H1 (cell line): ENCODE data around the gene CDC42SE2. TPM values are rescaled to one million over a fixed set of nuclear protein-coding genes. Genes with fewer than 3 reads are reported as not detected.

Experiments used
- CTCF ChIA-PET: fragments of 300-600 bp; sonication (Branson Sonifier 250); formaldehyde crosslinking; loops from one replicate; lab custom pipeline; 2021; ENCODE audit not compliant: partially characterized antibody; lab: Charles Lee
- POLR2A ChIA-PET: fragments of 300-600 bp; sonication (Branson Sonifier 250); formaldehyde crosslinking; loops from one replicate; lab custom pipeline; 2021; ENCODE audit warnings: inconsistent platforms; ENCODE audit not compliant: partially characterized antibody; lab: Charles Lee
- DNase-seq, 2 experiments: peaks; one replicate each; pipeline versions ENCODE4 v3.0.0 to v3.0.0-alpha.2; 2010 to 2022; ENCODE audit warnings: low spot score in 2 of 2, low read depth in 1 of 2, mixed read lengths in 1 of 2
- FAIRE-seq: peaks from 2 replicates; lab custom pipeline; 2011; peaks lifted over from hg19 to GRCh38; lab: Jason Lieb, UNC
- H2AFZ ChIP-seq: 2 replicates; pipeline ENCODE4 v1.8.1; 2012; ENCODE audit warnings: low read length, inconsistent platforms
- H2AK5ac ChIP-seq: 2 replicates; pipeline ENCODE4 v1.6.1; 2013; ENCODE audit warnings: low read depth, low read length
- H2BK120ac ChIP-seq: replicated peaks from 2 replicates; pipeline ENCODE3; 2013; ENCODE audit warnings: low read depth, low read length, inconsistent platforms
- H2BK12ac ChIP-seq: 2 replicates; pipeline ENCODE4 v1.6.1; 2013; ENCODE audit warnings: low read depth, low read length
- H2BK15ac ChIP-seq: 2 replicates; pipeline ENCODE4 v1.6.1; 2013; ENCODE audit warnings: low read length
- H2BK20ac ChIP-seq: 2 replicates; pipeline ENCODE4 v1.6.1; 2013; ENCODE audit warnings: low read length
- H2BK5ac ChIP-seq: 2 replicates; pipeline ENCODE4 v1.6.1; 2013; ENCODE audit warnings: low read depth, low read length
- H3K14ac ChIP-seq: 2 replicates; pipeline ENCODE4 v1.6.1; 2013; ENCODE audit warnings: inconsistent platforms; ENCODE audit not compliant: insufficient read length
- H3K18ac ChIP-seq: 2 replicates; pipeline ENCODE4 v1.6.1; 2013; ENCODE audit warnings: low read length; ENCODE audit errors: extremely low read depth
- H3K23ac ChIP-seq: 2 replicates; pipeline ENCODE4 v1.6.1; 2013; ENCODE audit warnings: inconsistent platforms; ENCODE audit not compliant: insufficient read length
- H3K23me2 ChIP-seq: 2 replicates; pipeline ENCODE4 v1.6.1; 2013; ENCODE audit warnings: low read depth, low read length
- H3K27ac ChIP-seq: 2 replicates; pipeline ENCODE4 v1.6.1; 2011; ENCODE audit warnings: low read depth, low read length, inconsistent platforms
- H3K27me3 ChIP-seq, 4 experiments: replicated peaks in 1 of 4; 1 replicate in 1 of 4; 2 replicates in 3 of 4; pipeline versions ENCODE4 v1.6.1 to v1.8.1; 2011 to 2013; ENCODE audit warnings: low read length in 3 of 4, mild to moderate bottlenecking in 3 of 4, inconsistent platforms in 2 of 4, mixed read lengths in 2 of 4, moderate library complexity in 1 of 4; ENCODE audit not compliant: control insufficient read depth in 3 of 4, insufficient read depth in 3 of 4; ENCODE audit errors: extremely low read depth in 1 of 4
- H3K36me3 ChIP-seq, 4 experiments: 2 replicates each; pipeline versions ENCODE4 v1.6.1 to v1.8.1; 2011 to 2013; ENCODE audit warnings: mild to moderate bottlenecking in 4 of 4, low read length in 3 of 4, moderate library complexity in 2 of 4, control low read depth in 1 of 4, inconsistent platforms in 1 of 4; ENCODE audit not compliant: insufficient read depth in 4 of 4, control insufficient read depth in 2 of 4
- H3K4ac ChIP-seq: replicated peaks from 2 replicates; pipeline ENCODE3; 2013; ENCODE audit warnings: low read length, low read depth, mixed read lengths, inconsistent platforms; ENCODE audit not compliant: insufficient read length
- H3K4me1 ChIP-seq, 4 experiments: replicated peaks in 1 of 4; 1 replicate in 1 of 4; 2 replicates in 3 of 4; pipeline versions ENCODE4 v1.6.1 to v1.8.1; 2011 to 2013; ENCODE audit warnings: low read length in 3 of 4, inconsistent platforms in 2 of 4, mixed read lengths in 1 of 4; ENCODE audit not compliant: insufficient read depth in 4 of 4, control insufficient read depth in 3 of 4
- H3K4me2 ChIP-seq, 2 experiments: 2 replicates each; pipeline versions ENCODE4 v1.6.1 to v1.8.1; 2011 to 2013; ENCODE audit warnings: low read depth in 2 of 2, low read length in 2 of 2, control low read depth in 1 of 2, inconsistent platforms in 1 of 2, mild to moderate bottlenecking in 1 of 2; ENCODE audit not compliant: insufficient read depth in 1 of 2
- H3K4me3 ChIP-seq, 4 experiments: fragments of 200-600, 300-600 bp in 1 of 4; sonication (generic), shearing (Covaris generic), sonication (Bioruptor Twin) in 1 of 4; 2 replicates each; pipeline versions ENCODE4 v1.5.1 to v1.8.1; 2011 to 2016; ENCODE audit warnings: low read length in 4 of 4, low read depth in 3 of 4, control low read depth in 2 of 4, inconsistent platforms in 2 of 4, mild to moderate bottlenecking in 2 of 4, mixed read lengths in 1 of 4, moderate library complexity in 1 of 4; ENCODE audit not compliant: insufficient read depth in 2 of 4; ENCODE audit errors: extremely low read depth in 1 of 4
- H3K56ac ChIP-seq: replicated peaks from 2 replicates; pipeline ENCODE3; 2013; ENCODE audit warnings: low read depth, mild to moderate bottlenecking, mixed read lengths, low read length, inconsistent platforms; ENCODE audit not compliant: insufficient read length
- H3K79me1 ChIP-seq: 2 replicates; pipeline ENCODE4 v1.6.1; 2013; ENCODE audit warnings: low read depth, low read length, control low read depth
- H3K79me2 ChIP-seq, 2 experiments: 2 replicates each; pipeline versions ENCODE4 v1.6.1 to v1.8.1; 2012 to 2013; ENCODE audit warnings: low read length in 2 of 2, mild to moderate bottlenecking in 2 of 2, inconsistent platforms in 1 of 2; ENCODE audit not compliant: insufficient read depth in 2 of 2, control insufficient read depth in 1 of 2
- H3K9ac ChIP-seq, 4 experiments: replicated peaks in 1 of 4; 1 replicate in 1 of 4; 2 replicates in 3 of 4; pipeline versions ENCODE4 v1.6.1 to v1.8.1; 2011 to 2013; ENCODE audit warnings: low read depth in 3 of 4, low read length in 3 of 4, control low read depth in 2 of 4, mild to moderate bottlenecking in 2 of 4, moderate library complexity in 2 of 4, inconsistent platforms in 1 of 4; ENCODE audit errors: extremely low read depth in 1 of 4
- H3K9me3 ChIP-seq, 2 experiments: 2 replicates each; pipeline versions ENCODE4 v1.6.1 to v1.8.1; 2012 to 2013; ENCODE audit warnings: mild to moderate bottlenecking in 2 of 2, moderate library complexity in 2 of 2, control low read depth in 1 of 2, inconsistent platforms in 1 of 2, low read depth in 1 of 2, low read length in 1 of 2, mixed read lengths in 1 of 2; ENCODE audit not compliant: insufficient read depth in 2 of 2
- H4K20me1 ChIP-seq, 2 experiments: replicated peaks in 1 of 2; 2 replicates each; pipeline versions ENCODE3 to v1.8.1; 2011 to 2013; ENCODE audit warnings: inconsistent platforms in 2 of 2, low read length in 2 of 2, mild to moderate bottlenecking in 1 of 2; ENCODE audit not compliant: insufficient read depth in 2 of 2, control insufficient read depth in 1 of 2
- H4K5ac ChIP-seq: 2 replicates; pipeline ENCODE4 v1.6.1; 2013; ENCODE audit warnings: low read length, low read depth, mixed read lengths, inconsistent platforms; ENCODE audit not compliant: insufficient read length
- H4K8ac ChIP-seq: 2 replicates; pipeline ENCODE4 v1.8.0; 2013; ENCODE audit warnings: mild to moderate bottlenecking, moderate library complexity, low read length, inconsistent platforms; ENCODE audit not compliant: insufficient read depth; ENCODE audit errors: extremely low read depth
- H4K91ac ChIP-seq: replicated peaks from 2 replicates; pipeline ENCODE3; 2013; ENCODE audit warnings: low read length, mixed read lengths, inconsistent platforms; ENCODE audit not compliant: insufficient read length
- ATF3 ChIP-seq: IDR thresholded peaks from 2 replicates; pipeline ENCODE4 v1.6.1; 2011; ENCODE audit warnings: low read depth, mild to moderate bottlenecking, low read length; ENCODE audit not compliant: insufficient read depth
- POLR2A ChIP-seq, 2 experiments: IDR thresholded peaks; 1 replicate in 1 of 2; 2 replicates in 1 of 2; pipeline ENCODE4 v1.6.1; 2011; ENCODE audit warnings: low read depth in 2 of 2, low read length in 2 of 2, mild to moderate bottlenecking in 2 of 2; ENCODE audit errors: control extremely low read depth in 1 of 2
- SRF ChIP-seq: IDR thresholded peaks from 2 replicates; pipeline ENCODE4 v1.6.1; 2011; ENCODE audit warnings: mild to moderate bottlenecking, low read depth, low read length, moderate library complexity
- TBP ChIP-seq: IDR thresholded peaks from 2 replicates; pipeline ENCODE4 v1.6.1; 2011; ENCODE audit warnings: low read depth, low read length, improper control_type of control experiment
- WGBS, 2 experiments: shearing (Covaris generic) in 1 of 2; methylation state at CpG; one replicate each; pipeline versions ENCODE4 v1.1.6 to v1.1.7; 2013 to 2015; ENCODE audit warnings: low lambda C conversion rate in 2 of 2, mixed read lengths in 2 of 2, inconsistent platforms in 1 of 2, low coverage in 1 of 2, missing lambda C conversion rate in 1 of 2; ENCODE audit not compliant: insufficient replicate concordance in 2 of 2, insufficient coverage in 1 of 2, insufficient read length in 1 of 2; ENCODE audit errors: extremely low coverage in 1 of 2, missing lambda C conversion rate in 1 of 2; 5-methylcytosine and 5-hydroxymethylcytosine counted together
- polyA plus RNA-seq, 7 experiments: library from polyadenylated mRNA; depleted of rRNA in 3 of 7; stranded (reverse) in 5 of 7; unstranded in 2 of 7; fragments of >200 nt in 5 of 7; fragments of 200-250 nt in 2 of 7; gene quantifications; 1 replicate in 5 of 7; 2 replicates in 1 of 7; 4 replicates in 1 of 7; pipeline versions ENCODE4 v1.2.1 to v1.2.3, GENCODE V29; 2011 to 2013; ENCODE audit warnings: missing spikeins in 2 of 7, mixed read lengths in 2 of 7
- total RNA-seq: library from RNA; stranded (reverse); fragmentation: NEBNext Ultra II Directional; extraction: Animal tissue kit (Norgen Biotek cat#: 25700); gene quantifications from 2 replicates; pipeline ENCODE4 v1.2.1, GENCODE V29; 2021

CDC42SE2 gene
- total and polyA plus RNA-seq, 2 of the 8 experiments (the other 6 are each of a cell fraction or from before 2014, with no cell fraction given), result 16.7 to 30.8 TPM

DNA sequence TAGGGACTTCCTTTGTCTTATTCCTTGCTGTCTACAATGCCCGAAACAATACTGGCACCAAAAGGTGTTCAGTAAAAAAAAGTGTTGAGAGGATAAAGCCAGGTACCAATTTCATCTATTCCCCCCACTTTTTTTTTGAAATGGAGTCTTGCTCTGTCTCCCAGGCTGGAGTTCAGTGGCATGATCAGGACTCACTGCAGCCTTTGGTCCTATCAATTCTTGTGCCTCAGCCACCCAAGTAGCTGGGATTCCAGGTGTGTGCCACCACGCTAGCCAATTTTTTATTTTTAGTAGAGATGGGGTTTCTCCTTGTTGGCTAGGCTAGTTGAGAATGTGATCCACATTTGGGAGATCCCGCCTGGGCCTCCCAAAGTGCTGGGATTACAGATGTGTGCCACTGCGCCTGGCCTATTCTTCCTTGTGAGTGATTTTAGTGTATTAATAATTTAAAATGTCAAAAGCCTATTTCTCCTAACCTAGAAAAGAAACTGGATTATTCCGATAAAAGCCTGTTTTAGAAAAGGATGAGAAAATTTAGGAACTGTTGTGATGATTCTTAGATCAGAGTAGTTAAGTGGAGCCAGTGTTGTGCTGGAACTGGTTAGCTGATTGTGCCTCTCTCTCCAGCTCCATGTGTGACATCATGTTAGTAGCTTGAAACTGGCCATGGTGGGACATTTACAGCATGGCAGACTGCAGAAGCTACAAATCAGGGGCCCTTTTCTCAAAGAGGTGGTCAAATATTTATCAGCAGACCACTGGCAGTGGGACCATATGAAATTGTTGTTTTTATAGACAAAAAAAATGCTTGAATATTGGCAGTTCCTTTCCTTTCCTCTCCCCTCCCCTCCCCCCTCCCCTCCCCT is 14.3 kb downstream of the CDC42SE2 start:
- no peaks in the 10 kb centered on the region for H3K23me2 ChIP-seq
- H3K4me1 ChIP-seq, result no peaks in the 10 kb centered on the region
- no peak overlapping the region for H2BK12ac ChIP-seq
- 91% methylated on average over 5 of the region's 5 CpGs; no CpG with 5 or more reads in 1 of the 2 experiments for WGBS, 2 experiments
- H2BK15ac ChIP-seq, result no peak overlapping the region
- H4K91ac ChIP-seq, result no peak overlapping the region
- DNase-seq (no peak), FAIRE-seq (no peak)
- no peak overlapping the region for H3K4me2 ChIP-seq
- no peak overlapping the region for H3K18ac ChIP-seq
- H2BK5ac ChIP-seq, result no peak overlapping the region
- no peak overlapping the region for H3K4me3 ChIP-seq
- no peak overlapping the region for H3K23ac ChIP-seq
- no peak overlapping the region for H4K8ac ChIP-seq
- no peaks in the 10 kb centered on the region for H4K20me1 ChIP-seq
- no peak overlapping the region for H4K5ac ChIP-seq
- H2BK20ac ChIP-seq, result no peak overlapping the region
- H3K27ac ChIP-seq, result no peak overlapping the region
- H3K27me3 ChIP-seq, result no peaks in the 10 kb centered on the region
- H3K79me1 ChIP-seq, result no peaks in the 10 kb centered on the region
- H3K4ac ChIP-seq, result no peak overlapping the region
- H3K36me3 ChIP-seq, result no peaks in the 10 kb centered on the region
- no peak overlapping the region for H2AK5ac ChIP-seq
- no peak overlapping the region for H2AFZ ChIP-seq
- H3K9me3 ChIP-seq, result 0 out of 4 replicates have a peak, but pooled peaks cover 0 to 5% of the 10 kb centered on the region in 2 experiments
- no peak overlapping the region for H3K56ac ChIP-seq
- ChIA-PET CTCF (interaction anchor here (1.0 to 2.2 kb wide), 2 partner anchors 12 to 104 kb away, joined by 5 read pairs; no protein-coding TSS in a partner anchor), POLR2A (interaction anchor here (0.9 to 1.2 kb wide), 2 partner anchors 8 to 13 kb away, joined by 3 read pairs; no protein-coding TSS in a partner anchor)
- TF ChIP-seq ATF3 (no peak), SRF (no peak), POLR2A (IDR thresholded peaks at IDR 0.05; ENCODE audit: control extremely low read depth in 1 of 2, low read depth in 2 of 2, low read length in 2 of 2) (no peak), TBP (no peak)
- no peak overlapping the region for H2BK120ac ChIP-seq
- H3K14ac ChIP-seq, result no peak overlapping the region
- H3K79me2 ChIP-seq, result peaks cover 0 to 68% of the 10 kb centered on the region in 2 experiments; a peak in 2 of 4 replicates
- no peak overlapping the region for H3K9ac ChIP-seq
